Fibroblast of lung (primary cell): ENCODE measurements around the gene KLK13.

ENCODE experiments used
- CTCF ChIP-seq, 2 donors: IDR thresholded peaks in 1 of 2; conservative IDR thresholded peaks in 1 of 2; 1 replicate in 1 of 2; 2 replicates in 1 of 2; pipeline ENCODE4 v1.5.1; 2011 to 2012; ENCODE audit warnings: low read length in 2 of 2, control low read depth in 1 of 2, inconsistent platforms in 1 of 2, low read depth in 1 of 2, mild to moderate bottlenecking in 1 of 2
- EZH2 ChIP-seq: IDR thresholded peaks from 2 replicates; pipeline ENCODE4 v1.5.1; 2012; ENCODE audit warnings: low read length, control low read depth, mild to moderate bottlenecking; ENCODE audit errors: missing control alignments

DNA sequence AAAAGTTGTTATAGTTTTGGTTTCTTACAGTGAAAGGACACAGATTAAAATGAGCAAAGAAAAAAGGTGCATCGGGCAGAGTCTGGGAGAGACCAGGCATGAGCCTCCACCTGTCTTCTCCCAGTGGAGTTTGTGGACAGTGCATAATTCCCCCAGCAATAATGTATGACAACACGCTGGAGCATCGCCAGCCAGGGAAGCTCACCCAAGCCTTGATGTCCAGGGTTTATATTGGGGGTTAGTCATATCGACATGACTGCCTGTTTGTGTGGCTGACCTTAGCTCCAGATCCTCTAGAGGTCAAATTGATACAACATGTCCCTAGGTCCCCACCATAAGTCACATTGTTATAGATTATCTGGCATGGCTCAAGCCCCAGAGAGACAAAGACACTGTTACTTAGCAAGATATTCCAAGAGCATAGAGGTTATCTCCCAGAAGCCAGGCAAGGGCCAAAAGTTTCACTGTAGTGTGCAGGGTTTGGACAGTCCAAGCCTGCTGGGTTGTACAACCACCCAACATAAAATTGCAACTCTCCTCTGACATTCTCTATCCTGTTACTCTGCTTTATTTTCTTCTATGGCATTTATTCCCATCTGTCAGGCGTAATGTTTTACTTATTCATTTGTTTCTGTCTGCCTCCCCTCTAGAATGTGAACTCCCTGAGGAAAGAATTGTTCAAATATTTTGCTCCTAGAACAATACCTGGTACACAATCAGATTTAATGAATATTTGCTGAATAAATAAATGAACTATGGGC, 5.6 kb upstream of the KLK13 start:
- TF ChIP-seq CTCF (conservative IDR thresholded peaks at IDR 0.05 in 1 of 2, IDR thresholded peaks at IDR 0.05 in 1 of 2; ENCODE audit: low read depth in 1 of 2, low read length in 2 of 2) (no peak), EZH2 (no peak)
